Measurements from ENCODE around the gene TRIM38. TPM values are rescaled to one million over a fixed set of nuclear protein-coding genes. Genes with fewer than 3 reads are reported as not detected.

The TRIM38 gene
- total and polyA plus RNA-seq, 2 of the 13 experiments (the other 11 are each of a cell fraction or from before 2014, with no cell fraction given) = 2.5 to 3.1 TPM

DNA sequence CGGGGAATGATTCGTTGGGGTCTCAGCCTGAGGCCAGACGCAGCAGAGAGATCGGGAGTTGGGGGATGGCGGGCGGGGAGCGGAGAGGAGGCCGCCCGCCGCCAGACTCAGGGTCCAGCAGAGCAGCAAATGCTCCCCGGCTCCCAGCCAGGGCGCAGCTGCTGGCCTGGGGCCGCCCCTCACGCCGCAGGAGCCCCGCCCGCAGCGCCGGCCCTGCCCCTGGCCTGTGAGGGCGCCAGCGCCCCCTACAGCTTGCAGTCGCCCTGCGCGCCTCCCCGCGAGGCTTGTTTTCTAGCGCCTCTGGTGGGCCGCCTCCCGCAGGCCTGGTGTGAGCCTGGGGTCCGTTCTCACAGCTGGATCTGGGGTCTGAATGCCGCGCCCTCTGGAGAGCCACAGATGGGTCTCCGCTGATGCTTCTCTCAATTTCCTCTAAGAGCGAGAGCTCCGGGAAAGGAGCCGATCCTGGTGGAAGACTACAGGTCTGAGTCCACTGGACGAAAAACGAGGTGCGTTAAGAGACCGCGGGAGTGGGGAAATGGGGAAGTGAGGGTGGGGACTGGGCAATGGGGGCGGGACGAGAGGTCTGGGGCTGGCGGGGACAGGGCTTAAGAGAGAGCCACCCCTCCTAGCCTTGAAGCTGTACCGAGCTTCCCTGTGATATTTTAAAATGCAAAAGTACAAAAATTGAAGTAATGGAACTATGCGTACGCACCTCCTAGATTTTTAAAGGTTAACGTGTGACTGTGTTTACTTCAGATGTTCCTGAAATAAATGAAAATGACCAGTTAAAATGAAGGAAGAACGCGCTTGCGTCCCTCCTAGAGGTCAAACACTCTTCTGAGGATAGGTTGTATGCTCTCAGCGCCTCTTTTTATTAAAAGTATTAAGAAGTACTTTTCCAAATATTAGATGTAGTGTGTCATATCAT is 30.1 kb downstream of the TRIM38 start (continued):
- TF ChIP-seq, protein P1, sequence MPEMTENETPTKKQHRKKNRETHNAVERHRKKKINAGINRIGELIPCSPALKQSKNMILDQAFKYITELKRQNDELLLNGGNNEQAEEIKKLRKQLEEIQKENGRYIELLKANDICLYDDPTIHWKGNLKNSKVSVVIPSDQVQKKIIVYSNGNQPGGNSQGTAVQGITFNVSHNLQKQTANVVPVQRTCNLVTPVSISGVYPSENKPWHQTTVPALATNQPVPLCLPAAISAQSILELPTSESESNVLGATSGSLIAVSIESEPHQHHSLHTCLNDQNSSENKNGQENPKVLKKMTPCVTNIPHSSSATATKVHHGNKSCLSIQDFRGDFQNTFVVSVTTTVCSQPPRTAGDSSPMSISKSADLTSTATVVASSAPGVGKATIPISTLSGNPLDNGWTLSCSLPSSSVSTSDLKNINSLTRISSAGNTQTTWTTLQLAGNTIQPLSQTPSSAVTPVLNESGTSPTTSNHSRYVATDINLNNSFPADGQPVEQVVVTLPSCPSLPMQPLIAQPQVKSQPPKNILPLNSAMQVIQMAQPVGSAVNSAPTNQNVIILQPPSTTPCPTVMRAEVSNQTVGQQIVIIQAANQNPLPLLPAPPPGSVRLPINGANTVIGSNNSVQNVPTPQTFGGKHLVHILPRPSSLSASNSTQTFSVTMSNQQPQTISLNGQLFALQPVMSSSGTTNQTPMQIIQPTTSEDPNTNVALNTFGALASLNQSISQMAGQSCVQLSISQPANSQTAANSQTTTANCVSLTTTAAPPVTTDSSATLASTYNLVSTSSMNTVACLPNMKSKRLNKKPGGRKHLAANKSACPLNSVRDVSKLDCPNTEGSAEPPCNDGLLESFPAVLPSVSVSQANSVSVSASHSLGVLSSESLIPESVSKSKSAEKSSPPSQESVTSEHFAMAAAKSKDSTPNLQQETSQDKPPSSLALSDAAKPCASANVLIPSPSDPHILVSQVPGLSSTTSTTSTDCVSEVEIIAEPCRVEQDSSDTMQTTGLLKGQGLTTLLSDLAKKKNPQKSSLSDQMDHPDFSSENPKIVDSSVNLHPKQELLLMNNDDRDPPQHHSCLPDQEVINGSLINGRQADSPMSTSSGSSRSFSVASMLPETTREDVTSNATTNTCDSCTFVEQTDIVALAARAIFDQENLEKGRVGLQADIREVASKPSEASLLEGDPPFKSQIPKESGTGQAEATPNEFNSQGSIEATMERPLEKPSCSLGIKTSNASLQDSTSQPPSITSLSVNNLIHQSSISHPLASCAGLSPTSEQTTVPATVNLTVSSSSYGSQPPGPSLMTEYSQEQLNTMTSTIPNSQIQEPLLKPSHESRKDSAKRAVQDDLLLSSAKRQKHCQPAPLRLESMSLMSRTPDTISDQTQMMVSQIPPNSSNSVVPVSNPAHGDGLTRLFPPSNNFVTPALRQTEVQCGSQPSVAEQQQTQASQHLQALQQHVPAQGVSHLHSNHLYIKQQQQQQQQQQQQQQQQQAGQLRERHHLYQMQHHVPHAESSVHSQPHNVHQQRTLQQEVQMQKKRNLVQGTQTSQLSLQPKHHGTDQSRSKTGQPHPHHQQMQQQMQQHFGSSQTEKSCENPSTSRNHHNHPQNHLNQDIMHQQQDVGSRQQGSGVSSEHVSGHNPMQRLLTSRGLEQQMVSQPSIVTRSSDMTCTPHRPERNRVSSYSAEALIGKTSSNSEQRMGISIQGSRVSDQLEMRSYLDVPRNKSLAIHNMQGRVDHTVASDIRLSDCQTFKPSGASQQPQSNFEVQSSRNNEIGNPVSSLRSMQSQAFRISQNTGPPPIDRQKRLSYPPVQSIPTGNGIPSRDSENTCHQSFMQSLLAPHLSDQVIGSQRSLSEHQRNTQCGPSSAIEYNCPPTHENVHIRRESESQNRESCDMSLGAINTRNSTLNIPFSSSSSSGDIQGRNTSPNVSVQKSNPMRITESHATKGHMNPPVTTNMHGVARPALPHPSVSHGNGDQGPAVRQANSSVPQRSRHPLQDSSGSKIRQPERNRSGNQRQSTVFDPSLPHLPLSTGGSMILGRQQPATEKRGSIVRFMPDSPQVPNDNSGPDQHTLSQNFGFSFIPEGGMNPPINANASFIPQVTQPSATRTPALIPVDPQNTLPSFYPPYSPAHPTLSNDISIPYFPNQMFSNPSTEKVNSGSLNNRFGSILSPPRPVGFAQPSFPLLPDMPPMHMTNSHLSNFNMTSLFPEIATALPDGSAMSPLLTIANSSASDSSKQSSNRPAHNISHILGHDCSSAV (CRISPR knock-in tag; IDR thresholded peaks at IDR 0.05; ENCODE audit: borderline replicate concordance) = 0 out of 2 replicates have a peak, but pooled peaks have one; percentile 75
- TF ChIP-seq RARG (CRISPR knock-in tag; IDR thresholded peaks at IDR 0.05; ENCODE audit: low read depth) = no peak
- peak; percentile 39; the same call in 1 of the 2 replicates for TF ChIP-seq ZIK1 (CRISPR knock-in tag; IDR thresholded peaks at IDR 0.05; ENCODE audit: borderline replicate concordance, low read depth)
- no peak for TF ChIP-seq CREB1 (IDR thresholded peaks at IDR 0.05)
- no peak for TF ChIP-seq CREB1 (CRISPR knock-in tag; IDR thresholded peaks at IDR 0.05)
- TF ChIP-seq REST (IDR thresholded peaks at IDR 0.05; ENCODE audit: borderline replicate concordance in 1 of 2, low read depth in 1 of 2, low read length in 2 of 2) = peak in 1 of 2 experiments; percentile 80; a peak in 1 of 4 replicates
- TF ChIP-seq, protein P2, sequence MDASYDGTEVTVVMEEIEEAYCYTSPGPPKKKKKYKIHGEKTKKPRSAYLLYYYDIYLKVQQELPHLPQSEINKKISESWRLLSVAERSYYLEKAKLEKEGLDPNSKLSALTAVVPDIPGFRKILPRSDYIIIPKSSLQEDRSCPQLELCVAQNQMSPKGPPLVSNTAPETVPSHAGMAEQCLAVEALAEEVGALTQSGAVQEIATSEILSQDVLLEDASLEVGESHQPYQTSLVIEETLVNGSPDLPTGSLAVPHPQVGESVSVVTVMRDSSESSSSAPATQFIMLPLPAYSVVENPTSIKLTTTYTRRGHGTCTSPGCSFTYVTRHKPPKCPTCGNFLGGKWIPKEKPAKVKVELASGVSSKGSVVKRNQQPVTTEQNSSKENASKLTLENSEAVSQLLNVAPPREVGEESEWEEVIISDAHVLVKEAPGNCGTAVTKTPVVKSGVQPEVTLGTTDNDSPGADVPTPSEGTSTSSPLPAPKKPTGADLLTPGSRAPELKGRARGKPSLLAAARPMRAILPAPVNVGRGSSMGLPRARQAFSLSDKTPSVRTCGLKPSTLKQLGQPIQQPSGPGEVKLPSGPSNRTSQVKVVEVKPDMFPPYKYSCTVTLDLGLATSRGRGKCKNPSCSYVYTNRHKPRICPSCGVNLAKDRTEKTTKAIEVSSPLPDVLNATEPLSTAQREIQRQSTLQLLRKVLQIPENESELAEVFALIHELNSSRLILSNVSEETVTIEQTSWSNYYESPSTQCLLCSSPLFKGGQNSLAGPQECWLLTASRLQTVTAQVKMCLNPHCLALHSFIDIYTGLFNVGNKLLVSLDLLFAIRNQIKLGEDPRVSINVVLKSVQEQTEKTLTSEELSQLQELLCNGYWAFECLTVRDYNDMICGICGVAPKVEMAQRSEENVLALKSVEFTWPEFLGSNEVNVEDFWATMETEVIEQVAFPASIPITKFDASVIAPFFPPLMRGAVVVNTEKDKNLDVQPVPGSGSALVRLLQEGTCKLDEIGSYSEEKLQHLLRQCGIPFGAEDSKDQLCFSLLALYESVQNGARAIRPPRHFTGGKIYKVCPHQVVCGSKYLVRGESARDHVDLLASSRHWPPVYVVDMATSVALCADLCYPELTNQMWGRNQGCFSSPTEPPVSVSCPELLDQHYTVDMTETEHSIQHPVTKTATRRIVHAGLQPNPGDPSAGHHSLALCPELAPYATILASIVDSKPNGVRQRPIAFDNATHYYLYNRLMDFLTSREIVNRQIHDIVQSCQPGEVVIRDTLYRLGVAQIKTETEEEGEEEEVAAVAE (CRISPR knock-in tag; IDR thresholded peaks at IDR 0.05; ENCODE audit: borderline replicate concordance) = no peak
- peak; percentile 95 for TF ChIP-seq ZNF691 (CRISPR knock-in tag; IDR thresholded peaks at IDR 0.05; ENCODE audit: borderline replicate concordance, low read depth)
- TF ChIP-seq PCBP2 (optimal IDR thresholded peaks at IDR 0.05; ENCODE audit: low read depth, low read length, poor library complexity, severe bottlenecking) = no peak
